Hindlimb muscle (tissue), 1 donor: ENCODE results near the gene NUB1. TPM values are rescaled to one million over a fixed set of nuclear protein-coding genes. Genes with fewer than 3 reads are reported as not detected.

Source experiments
- DNase-seq: peaks from one replicate; pipeline ENCODE4 v3.0.0-alpha.2; 2013
- polyA plus RNA-seq: library from polyadenylated mRNA; unstranded; fragments of 120-200 nt; gene quantifications from one replicate; pipeline ENCODE4 v1.2.1, GENCODE V29; 2013; ENCODE audit not compliant: insufficient read length

NUB1 gene
- polyA plus RNA-seq, 1 donor: 35.9 TPM

DNA sequence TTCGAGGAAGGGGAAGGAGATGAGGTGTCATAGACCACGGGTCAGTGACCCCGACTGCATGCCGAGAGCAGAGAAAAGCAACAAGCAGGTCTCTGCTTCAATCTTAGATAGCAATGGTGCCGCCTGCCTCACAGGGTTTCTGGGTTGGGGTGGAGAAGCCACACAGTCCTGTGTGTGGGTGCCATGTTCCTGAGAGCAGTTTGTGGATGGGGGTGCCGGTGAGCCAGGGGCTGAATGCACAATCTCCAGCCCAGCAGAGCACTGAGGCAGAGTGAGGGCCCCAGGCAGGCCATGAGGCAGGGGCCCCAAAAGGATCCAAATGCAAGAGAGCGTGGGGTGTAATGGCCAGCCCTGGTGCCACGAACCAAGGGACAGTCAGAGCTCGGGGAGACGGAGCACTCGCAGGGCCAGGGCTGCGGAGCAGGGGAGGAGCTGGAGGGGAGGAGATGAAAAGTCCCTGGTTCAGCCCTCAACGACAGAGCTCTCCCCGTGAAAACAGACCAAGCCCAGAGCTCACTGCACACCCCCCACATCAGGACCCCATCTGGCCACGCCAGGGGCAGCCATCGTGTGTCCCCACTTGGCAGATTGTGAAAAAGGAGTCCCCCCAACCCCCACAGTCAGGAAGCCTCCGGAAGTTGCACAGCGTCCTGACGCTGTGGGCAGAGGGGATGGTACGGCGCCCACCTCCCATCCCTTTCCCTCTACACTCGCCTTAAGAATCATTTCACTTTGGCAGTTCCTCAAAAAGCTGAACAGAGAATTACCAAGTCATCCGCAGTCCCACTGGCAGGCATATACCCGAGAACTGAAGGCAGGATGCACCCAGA lies 48.4 kb downstream of the NUB1 start:
- no peak for DNase-seq

DNA sequence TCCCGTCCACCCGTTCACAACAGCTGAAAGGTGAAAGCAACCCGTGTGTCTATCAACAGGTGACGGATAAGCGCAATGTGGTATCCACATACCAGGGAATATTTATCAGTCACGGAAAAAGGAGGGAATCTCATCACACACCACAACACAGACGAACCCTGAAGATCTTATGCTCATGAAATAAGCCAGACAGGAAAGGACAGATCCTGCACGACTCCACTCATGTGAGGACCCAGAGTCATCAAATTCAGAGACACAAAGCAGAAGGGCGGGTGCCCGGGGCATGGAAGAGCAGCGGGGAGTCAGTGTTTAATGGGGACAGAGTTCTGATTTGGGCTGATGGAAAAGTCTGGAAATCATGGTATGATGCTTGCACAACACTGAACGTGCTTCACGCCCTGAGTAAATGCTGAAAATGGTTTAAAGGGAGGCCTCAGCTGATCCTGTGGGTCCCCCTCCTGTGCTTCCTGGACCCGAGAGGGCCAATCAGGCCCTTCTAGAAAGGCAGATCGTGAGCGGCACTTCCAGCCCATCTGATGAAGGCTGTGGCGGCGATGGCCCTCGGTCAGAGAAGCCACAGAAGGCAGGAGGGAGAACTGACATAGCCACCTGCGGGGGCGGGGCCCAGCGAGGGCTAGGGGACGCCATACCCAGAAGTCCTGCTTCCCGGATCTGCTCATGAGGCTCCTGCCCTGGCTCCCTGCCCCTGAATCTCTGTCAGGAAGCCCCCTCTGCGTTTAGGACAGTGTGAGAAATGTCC lies 49.2 kb downstream of the NUB1 start:
- no peak for DNase-seq

DNA sequence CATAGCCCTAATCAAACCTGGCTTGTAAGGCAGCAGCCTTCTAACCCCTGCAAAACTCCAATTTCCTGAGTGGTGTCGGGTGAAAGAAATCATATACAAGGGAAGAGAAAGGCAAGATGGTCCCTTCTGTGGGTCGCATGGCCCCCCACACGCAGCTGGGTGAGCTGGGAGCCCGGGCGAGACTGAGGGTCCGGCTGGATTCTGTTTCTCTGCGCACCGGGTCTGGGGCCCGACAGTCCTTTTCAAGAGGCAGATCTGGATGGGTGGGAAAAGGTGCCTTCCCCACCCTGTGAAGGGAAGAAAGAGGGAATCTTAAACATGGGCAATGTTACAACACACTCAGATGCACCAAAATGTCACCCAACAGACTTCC lies 49.7 kb downstream of the NUB1 start:
- no peak for DNase-seq

DNA sequence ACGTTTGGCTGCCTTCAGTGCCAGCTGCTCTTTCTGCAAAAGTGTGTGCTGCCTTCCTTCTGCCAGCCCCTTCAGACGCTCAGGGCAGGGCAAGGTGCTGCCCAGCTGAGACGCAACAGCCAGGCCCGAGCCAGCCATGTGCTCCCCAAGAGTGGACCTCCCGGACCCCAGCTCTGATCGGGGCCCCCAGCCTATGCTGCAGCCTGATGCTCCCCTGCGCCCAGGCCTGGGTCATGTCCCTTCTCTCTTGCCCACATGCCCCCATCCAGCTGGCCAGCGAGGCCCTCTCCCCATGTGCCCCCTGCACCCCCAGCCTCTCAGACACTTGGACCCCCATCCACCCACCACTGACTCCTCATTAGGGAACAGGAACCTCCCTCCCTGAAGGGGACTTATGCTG lies 50.4 kb downstream of the NUB1 start:
- no peak for DNase-seq

DNA sequence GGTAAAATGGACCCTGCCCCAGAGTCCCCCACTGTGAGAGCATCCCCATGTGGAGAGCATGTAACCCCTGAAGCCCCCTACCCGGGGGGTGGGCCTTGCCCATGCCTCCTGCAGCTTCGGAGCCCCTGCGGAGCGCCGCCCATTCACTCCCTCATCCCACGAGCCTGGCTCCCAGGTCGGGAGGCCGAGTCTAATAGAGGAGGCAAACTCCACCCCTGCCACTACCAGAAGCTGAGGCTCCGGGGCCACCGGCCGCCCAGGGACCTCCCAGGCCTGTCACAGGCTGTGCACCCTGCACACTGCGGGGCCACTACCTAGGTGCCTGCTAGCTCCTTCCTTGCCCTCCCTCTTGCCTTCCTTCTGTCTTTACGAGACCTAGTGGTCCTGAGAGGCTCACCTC lies 50.8 kb downstream of the NUB1 start:
- DNase-seq: no peak

DNA sequence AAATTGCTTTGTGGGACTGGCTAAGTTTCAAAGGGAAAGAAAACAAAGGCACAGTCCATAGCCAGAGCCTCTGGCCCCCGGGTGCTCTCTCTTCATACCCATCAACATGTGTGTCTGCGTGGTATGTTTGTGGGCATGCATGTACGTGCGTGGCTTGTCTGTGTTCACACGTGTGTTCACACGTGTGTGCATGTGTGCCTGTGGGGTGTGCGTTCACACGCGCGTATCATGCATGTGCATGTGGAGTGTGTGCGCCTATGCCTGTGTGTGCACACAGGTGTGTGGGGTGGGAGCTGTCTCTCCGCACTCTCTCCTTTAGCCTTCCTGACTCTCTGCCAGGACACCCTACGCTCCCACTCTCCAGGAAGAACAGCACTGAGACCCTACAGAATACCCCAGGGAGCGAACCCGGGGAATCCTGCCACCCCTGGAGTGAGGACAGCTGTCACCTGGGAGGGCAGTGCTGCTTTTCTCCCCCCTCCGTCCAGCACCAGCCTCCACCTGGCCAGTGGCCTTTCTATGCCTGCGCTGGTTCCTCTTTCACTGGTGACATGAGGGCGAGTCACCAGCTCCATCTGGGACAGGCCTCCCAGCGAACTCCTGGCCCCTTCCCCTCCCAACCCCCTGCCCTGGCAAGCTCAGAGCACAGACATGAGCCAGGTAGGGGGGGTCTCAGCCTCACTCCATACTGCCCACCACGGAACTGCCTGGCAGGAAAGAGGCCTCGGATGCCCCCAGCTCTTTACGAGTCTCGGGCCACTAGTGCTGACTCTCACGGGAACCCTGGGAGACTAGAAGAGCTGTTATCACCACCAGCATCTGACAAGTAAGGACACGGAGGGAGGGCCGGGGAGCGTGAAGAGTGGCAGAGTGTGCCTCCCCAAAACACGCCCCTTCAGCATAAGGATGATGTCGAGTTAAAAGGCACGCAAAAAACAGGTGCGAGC lies 51.7 kb downstream of the NUB1 start:
- DNase-seq: no peak

DNA sequence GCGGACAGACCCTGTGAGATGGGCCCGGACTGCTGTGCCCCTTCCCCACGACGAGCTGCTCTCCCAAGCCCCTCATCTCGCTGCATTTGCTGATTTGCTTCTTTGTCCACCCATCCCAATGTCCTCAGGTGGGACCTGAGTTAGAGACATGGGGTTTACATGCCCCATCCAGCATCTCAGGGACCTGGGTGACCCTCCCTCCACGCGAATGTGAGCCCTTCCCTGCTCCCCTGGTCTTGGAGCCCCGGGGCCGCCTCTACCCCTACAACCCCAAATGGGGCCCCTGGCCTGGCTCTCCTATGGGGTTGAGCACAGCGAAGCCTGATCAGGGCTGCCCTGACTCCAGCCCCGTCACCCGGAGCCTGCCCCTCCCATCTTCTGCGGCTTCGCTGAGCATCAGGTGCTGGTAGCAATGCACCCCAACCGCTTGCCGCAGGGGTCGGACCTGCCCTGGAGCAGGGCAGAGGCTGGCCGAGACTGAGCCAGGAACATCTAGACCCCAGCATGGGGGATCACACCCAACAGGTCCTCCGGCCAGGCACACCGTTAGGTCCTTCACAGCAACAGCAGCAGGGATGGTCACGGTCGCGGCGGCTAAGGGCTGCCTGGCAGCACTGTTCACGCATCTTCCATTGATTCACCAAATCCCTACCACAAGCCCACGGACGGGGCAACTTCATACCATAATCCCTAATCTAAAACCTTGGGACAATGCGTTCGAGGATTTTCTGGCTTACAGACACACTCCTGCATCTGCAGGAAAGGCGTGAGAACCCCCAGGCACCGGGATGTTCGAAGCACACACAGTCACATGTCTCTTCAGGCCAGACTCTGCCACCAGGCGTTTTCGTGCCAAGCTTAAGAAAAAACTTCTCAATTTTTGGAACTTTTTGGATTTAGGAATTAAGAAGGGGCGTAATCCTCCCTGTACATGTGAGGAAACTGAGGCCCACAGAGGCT lies 52.7 kb downstream of the NUB1 start:
- no peak for DNase-seq

DNA sequence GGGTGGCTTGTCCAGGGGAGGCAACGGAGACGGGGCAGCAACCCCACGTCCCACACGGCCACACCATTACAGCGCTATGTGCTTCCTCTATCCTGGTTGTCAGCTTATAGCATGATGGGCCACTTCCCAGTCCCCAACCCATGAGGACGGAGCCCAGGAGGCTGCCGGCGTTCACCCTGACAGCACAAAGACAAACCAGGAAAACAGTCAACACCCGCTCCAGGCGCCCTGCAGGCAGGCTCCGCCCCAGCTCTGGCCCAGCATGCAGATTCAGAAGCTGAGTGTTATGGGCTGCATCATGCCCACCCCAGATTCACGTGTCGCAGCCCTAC lies 53.4 kb downstream of the NUB1 start:
- no peak for DNase-seq

DNA sequence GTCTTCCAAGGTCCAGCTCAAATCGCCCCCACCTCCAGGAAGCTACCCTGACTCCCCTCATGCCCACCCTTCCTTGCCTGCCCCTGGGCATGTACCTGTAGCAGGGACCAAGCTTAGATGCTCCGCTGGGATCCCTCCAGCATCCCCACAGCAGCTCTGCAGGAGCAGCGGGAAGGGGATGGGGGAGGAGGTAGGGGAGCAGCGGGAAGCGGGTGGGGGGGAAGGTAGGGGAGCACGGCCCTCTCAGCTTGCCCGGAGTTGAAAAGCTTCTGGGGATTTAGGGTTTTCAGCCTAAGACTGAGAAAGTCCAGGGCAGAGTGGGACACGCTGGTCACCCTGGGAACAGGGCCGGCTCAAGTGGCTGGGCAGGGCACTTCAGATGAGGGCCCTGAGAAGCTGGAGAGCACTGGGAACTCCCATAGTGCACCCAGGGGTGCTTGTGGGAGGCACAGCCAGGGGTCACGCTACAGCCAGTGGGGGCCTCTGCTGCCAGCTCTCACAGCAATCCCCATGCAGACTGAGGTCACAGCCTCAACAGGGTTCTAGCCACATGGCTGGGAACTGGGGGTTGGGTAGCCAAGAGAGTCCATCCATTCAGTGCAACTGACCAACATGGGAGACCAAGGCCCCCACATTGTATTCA lies 54.8 kb downstream of the NUB1 start:
- no peak for DNase-seq

DNA sequence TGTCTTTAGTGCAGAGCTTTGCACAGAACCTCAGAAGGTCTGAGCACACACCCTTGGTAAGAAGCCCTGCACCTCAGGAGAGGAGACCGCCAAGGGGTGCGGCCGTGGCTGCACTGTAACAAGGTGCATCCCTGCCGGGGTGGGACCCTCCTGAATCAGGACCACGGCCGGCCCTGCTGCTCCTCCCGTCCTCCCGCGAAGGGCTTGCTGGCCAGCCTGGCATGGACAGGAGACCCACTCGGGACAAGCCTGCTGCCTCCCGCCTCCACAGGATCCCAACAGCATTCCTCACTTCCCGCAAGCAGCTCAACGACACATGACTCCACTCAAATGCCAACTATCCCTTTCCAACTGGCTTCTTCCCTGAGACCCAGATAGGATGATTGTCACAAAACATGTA lies 55.4 kb downstream of the NUB1 start:
- DNase-seq: no peak

DNA sequence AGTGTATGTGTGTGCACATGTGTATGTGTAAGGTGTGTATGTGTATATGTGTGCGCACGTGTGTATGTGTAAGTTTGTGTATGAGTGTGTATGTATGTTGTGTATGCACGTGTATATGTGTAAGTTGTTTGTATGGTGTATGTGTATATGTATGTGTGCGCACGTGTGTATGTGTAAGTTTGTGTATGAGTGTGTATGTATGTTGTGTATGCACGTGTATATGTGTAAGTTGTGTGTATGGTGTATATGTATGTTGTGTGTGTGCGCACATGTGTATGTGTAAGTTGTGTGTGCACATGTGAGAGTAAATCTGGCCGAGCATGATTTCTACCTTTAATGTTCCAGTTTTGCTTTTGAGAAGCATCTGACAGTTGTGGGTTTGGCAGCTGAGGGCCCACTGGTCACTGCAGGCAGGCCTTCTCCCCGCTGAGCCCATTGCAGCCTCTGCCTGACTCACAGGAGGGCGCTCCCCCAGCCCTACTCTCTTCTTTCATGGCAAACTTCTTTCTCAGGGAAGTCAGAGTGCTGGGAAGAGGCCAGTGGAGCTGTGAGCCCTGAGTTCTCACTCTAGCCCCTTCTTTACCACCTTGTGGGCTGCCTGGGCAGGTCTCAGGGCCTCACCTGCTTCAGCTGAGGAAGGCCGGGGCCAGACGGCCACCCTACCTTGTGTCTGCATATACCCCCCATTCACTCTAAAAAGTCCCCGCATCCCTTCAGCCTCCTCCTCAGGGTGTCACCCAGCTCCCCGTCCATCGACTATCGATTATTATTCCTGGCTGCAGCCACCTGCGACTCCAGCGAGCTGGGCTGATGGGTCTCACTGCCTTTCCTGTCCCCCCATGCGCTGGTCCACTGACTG lies 57.1 kb downstream of the NUB1 start:
- DNase-seq: no peak

DNA sequence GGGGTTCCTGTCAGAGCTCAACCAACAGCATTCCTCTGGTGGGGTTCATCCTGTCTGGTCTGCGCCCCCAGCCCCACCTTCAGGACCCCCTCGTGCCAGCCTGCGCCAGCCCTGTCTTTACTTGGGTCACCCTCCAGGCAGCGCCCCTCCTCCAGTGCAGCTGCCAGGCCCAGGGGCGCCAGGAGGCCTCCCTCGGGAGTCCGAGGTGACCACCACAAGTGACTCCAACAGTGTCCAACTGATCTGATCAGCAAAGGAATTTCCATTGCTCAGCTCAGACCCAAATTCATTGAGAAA lies 57.6 kb downstream of the NUB1 start:
- DNase-seq: no peak

DNA sequence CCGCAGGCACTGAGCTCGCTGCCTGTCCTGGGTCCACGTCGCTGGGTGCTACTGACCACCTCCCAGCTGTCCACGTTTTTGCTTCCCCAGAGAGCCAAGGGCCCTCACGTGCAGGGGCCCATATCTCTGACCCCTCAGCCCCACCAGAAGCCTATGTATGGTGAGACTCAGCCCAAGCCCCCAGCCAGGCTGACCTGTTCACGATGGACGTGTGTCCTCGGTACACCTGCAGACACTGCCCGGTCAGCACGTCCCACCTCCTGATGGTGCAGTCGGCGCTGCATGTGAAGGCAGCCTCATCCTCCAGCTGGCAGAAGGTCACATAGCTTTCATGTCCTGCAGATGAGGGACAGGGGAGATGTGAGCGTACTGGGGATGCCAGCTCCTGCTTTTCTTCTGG lies 58.3 kb downstream of the NUB1 start:
- DNase-seq: no peak

DNA sequence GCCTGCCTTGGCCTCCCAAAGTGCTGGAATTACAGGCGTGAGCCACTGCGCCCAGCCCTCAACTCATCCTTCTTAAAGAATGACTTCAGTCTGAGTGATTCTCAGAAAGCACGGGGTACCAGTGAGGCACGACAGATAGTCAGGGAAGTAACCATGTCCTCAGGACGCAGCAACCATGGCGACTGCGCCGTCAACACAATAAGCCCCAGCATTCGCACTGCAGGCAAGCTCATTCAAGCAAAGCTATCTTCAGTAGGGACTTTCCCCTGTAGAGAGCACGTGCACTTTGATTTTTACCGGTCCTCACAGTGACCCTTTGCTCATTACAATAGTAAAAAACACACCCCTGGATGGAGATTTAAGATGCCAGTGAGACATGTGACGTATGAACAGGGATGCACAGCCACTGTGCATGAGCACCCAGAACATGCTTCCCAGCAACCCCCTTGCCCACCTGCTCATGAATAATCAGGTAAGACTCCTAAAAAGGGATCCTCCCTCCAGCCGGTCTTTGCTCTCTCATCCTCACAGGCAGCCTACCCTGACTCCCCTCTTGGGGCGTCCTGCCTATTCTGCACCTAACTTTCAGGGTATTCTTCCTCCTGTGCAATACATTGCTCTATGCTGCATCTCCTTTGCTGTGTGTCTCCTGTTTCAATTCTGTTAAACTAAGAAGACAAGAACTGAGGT lies 59.2 kb downstream of the NUB1 start:
- DNase-seq: no peak

DNA sequence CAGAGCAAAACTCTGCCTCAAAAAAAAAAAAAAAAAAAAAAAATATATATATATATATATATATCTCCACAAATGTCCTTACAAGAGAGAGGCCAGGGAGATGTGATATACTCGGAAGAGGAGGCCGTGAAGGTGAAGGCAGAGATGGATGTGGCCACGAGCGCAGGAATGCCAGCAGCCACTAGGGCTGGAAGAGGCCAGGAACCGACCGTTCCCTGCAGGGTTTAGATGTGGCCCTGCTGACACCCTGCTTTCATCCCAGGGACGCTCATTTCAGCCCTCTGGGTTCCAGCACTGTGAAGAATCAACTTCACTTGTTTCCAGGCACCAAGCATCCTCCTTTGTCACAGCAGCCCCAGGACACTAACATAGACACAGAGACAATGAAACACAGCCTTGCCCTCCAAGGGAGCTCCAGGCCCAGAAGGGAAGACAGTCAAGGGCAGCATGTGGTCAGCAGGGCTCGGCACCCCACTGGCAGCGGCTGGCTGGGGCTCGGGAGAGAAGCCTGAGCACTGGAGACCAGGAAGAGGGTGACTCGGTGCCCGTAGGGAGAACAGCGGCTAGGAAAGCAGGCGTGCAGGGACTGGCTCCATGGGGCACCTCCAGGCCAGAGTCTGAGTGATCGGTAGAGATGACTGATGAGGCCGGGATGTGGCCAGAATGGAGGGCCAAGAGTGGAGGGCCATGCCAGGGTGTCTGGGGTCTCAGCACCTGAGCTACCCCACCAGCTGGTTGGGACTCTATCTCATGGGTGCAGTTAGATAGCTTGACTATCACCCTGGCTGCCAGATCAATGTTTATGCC lies 60.6 kb downstream of the NUB1 start:
- DNase-seq: no peak

DNA sequence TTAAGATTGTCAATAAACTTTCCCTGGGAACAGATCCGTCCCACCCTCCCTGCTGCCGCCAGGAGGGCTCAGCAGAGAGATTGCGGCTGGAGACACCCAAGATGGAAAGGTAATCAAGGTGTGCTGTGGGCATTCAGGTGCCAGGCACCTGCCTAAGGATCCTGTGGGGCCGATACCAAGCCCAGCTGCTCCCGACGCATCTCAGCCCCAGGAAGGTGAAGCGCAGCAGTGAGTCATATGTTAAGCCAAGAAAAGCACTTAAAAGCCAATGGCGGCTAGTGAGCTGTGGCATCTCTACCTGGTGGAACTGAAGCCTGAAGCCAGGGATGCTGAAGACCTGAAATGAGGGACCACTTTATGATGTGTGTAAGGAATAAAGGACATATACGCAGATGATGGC lies 62.2 kb downstream of the NUB1 start:
- DNase-seq: no peak

DNA sequence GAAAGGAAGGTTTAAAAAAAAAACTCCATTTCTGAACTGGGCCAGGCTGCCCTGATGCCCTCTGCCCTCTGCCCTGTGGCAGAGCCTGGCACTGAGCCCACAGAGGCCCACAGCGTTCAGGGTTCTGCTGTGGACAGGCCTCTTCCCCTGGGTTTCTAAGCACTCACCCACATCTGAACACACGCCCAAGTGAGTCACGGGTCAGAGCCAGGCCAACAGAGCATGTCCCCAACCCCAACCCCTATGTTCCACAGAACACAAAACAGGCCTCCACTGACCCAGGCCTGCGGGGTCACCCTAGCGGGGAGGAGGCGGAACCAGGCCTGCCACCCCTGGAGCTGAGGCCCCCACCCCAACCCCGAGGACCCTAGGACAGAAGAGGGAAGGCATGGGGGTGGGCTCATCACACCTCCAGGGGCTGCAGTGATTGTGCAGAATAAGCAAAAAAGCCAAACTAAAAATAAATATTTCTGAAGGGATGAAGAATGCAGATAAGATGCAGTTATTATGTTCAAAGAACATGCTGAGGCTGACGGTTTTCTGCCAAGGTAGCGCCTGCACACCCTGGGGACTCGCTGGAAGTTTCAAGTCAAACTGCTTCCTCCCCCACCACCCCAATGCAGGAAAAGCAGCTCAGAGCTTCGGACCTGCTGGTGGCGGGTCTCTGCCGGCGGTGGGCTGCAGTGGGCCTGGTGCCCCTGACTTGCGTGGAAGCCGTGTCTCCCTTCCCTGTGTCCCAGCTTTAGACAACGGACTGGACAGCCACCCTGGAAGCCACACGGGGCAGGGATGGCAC lies 62.8 kb downstream of the NUB1 start:
- no peak for DNase-seq

DNA sequence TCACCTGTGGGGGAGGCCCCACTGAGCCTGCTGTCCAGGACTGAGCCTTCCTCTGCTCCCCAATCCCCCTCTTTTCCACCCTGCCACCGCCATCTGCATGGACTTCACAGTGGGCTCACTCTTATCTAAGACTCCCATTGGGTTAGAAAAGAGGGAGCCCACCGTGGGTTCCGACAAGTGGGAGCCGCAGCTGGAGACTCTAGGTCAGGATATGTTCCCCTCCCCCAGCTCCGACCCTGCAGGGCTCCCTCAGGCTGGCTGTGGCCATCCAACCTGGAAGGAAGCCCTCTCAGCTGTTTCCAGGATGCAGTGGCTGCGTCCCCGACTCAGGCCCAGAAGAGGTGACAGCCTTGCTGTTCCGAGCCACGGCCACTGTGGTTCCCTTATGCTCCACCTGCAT lies 63.4 kb downstream of the NUB1 start:
- no peak for DNase-seq
